ENCODE results near the gene ADCY10.

- no peak for TF ChIP-seq CTCF (IDR thresholded peaks at IDR 0.05)
- no peak for TF ChIP-seq REST (IDR thresholded peaks at IDR 0.05; ENCODE audit: insufficient read depth in 1 of 2, low read depth in 2 of 2, low read length in 1 of 2)
Observed at GRCh38 chr1:167913895-167914496, at the start of gene ADCY10.
